ENCODE results near the gene GHDC.
"Not testable (repeated sequence)": the region's sequence is repeated elsewhere in the genome, so short reads cannot be mapped to it uniquely, and the experiment has no call there.

Gene GHDC

GRCh38 chr17:42192189-42193126, 1.8 kb downstream of the GHDC start:
- 92 to 93% methylated on average over 23 of the region's 23 CpGs for WGBS, 2 experiments

GRCh38 chr17:42191275-42191608, 3.1 kb downstream of the GHDC start:
- Histone ChIP-seq H3K4me1 (ENCODE audit: control insufficient read depth, insufficient read depth, low read length) (peaks cover 4% of the 10 kb centered on the region), H3K9me3 (ENCODE audit: control insufficient read depth, low read length) (no peaks in the 10 kb centered on the region), H3K4me3 (ENCODE audit: insufficient read depth, low read depth, low read length) (no peak overlapping the region), H3K27me3 (ENCODE audit: control insufficient read depth, insufficient read depth, low read length, poor library complexity, severe bottlenecking) (no peaks in the 10 kb centered on the region), H3K36me3 (ENCODE audit: control insufficient read depth, insufficient read depth, low read length) (no peaks in the 10 kb centered on the region), H3K27ac (ENCODE audit: insufficient read depth, low read depth, low read length, poor library complexity, severe bottlenecking) (no peak overlapping the region)
- 91 to 92% methylated on average over 5 of the region's 5 CpGs for WGBS, 2 experiments

More at GRCh38 chr17:42192189-42193126, 1.8 kb downstream of the GHDC start:
- Histone ChIP-seq H3K9me3 (ENCODE audit: control insufficient read depth, low read length) (no peaks in the 10 kb centered on the region), H3K27me3 (ENCODE audit: control insufficient read depth, insufficient read depth, low read length, poor library complexity, severe bottlenecking) (no peaks in the 10 kb centered on the region), H3K4me3 (ENCODE audit: insufficient read depth, low read depth, low read length) (no peak overlapping the region), H3K36me3 (ENCODE audit: control insufficient read depth, insufficient read depth, low read length) (no peaks in the 10 kb centered on the region), H3K27ac (ENCODE audit: insufficient read depth, low read depth, low read length, poor library complexity, severe bottlenecking) (no peak overlapping the region), H3K4me1 (ENCODE audit: control insufficient read depth, insufficient read depth, low read length) (peaks cover 4% of the 10 kb centered on the region)

DNA sequence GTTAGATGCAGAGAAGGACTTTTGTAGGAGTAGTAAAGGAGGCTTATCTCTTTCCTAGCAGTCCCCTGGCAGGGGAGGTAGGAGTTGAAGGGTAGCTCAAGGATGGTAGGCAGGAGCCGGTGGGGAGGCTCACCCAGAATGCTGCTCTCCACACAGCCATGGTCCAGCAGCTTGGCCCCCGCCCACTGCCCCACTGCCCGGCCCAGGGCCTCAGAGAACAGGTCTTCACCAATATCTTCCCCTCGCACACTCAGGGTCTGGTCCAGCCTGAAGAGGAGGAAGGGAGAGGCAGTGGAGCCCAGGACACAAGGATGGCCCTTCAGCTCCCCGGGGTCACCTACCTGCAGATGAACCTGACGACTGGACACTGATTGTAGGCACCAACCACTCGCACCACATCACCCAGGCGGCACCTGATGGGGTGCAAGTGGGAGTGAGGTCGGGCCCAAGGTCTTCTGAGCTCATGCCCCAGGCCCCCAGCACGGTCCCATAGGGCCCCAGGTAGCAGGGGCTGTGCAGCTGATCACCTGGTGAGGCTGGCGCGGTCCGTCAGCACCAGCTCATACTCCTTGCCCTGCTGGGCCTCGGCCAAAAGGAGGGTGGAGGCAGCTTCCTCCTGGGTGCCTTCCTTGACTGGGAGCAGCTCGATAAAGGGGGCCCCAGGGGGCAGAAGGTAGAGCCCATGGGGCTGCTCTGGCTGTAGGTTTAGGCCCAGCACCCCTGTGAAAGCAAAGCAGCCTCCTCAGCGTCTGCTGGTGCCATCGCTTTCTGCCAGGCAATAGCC, 3.6 kb downstream of the GHDC start:
- Histone ChIP-seq H3K4me1 (ENCODE audit: control insufficient read depth, insufficient read depth, low read length) (peaks cover 8% of the 10 kb centered on the region), H3K4me3 (ENCODE audit: insufficient read depth, low read depth, low read length) (no peak overlapping the region), H3K27me3 (ENCODE audit: control insufficient read depth, insufficient read depth, low read length, poor library complexity, severe bottlenecking) (peaks cover 3% of the 10 kb centered on the region), H3K27ac (ENCODE audit: insufficient read depth, low read depth, low read length, poor library complexity, severe bottlenecking) (no peak overlapping the region), H3K36me3 (ENCODE audit: control insufficient read depth, insufficient read depth, low read length) (no peaks in the 10 kb centered on the region), H3K9me3 (ENCODE audit: control insufficient read depth, low read length) (no peaks in the 10 kb centered on the region)
- 91% methylated on average over 17 of the region's 17 CpGs for WGBS, 2 experiments

DNA sequence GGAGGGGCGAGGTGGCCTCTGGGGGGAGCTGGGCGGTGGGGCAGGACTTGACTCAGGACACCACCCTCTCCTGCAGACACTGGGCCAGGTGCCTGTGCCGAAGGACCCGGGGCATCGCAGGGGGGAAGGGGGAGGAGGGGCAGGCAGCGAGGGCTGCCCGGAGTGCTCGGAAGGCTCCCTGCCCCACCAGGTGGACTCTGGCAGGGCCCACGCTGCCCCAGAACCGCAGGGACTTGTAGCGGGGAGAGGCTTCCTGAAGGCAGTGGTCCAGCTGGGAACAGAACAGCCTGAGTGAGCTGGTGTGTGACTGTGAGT, 4.7 kb downstream of the GHDC start:
- Histone ChIP-seq H3K27me3 (ENCODE audit: control insufficient read depth, insufficient read depth, low read length, poor library complexity, severe bottlenecking) (peaks cover 14% of the 10 kb centered on the region), H3K9me3 (ENCODE audit: control insufficient read depth, low read length) (no peaks in the 10 kb centered on the region), H3K4me1 (ENCODE audit: control insufficient read depth, insufficient read depth, low read length) (peaks cover 15% of the 10 kb centered on the region), H3K36me3 (ENCODE audit: control insufficient read depth, insufficient read depth, low read length) (no peaks in the 10 kb centered on the region), H3K27ac (ENCODE audit: insufficient read depth, low read depth, low read length, poor library complexity, severe bottlenecking) (no peak overlapping the region), H3K4me3 (ENCODE audit: insufficient read depth, low read depth, low read length) (no peak overlapping the region)
- WGBS, 2 experiments = 81 to 84% methylated on average over 11 of the region's 11 CpGs

GRCh38 chr17:42188749-42189650, 5.3 kb downstream of the GHDC start:
- H3K36me3 ChIP-seq (ENCODE audit: control insufficient read depth, insufficient read depth, low read length) = no peaks in the 10 kb centered on the region
- H3K27me3 ChIP-seq (ENCODE audit: control insufficient read depth, insufficient read depth, low read length, poor library complexity, severe bottlenecking) = peaks cover 20% of the 10 kb centered on the region
- no peak overlapping the region for H3K27ac ChIP-seq (ENCODE audit: insufficient read depth, low read depth, low read length, poor library complexity, severe bottlenecking)
- H3K4me1 ChIP-seq (ENCODE audit: control insufficient read depth, insufficient read depth, low read length) = peaks cover 19% of the 10 kb centered on the region
- no peaks in the 10 kb centered on the region for H3K9me3 ChIP-seq (ENCODE audit: control insufficient read depth, low read length)
- no peak overlapping the region for H3K4me3 ChIP-seq (ENCODE audit: insufficient read depth, low read depth, low read length)
- WGBS, 2 experiments = 92 to 94% methylated on average over 19 of the region's 19 CpGs

- H3K9me3 ChIP-seq (ENCODE audit: control insufficient read depth, low read length) = no peaks in the 10 kb centered on the region
- WGBS, 2 experiments = 91 to 92% methylated on average over 2 of the region's 2 CpGs
- H3K4me1 ChIP-seq (ENCODE audit: control insufficient read depth, insufficient read depth, low read length) = peaks cover 14% of the 10 kb centered on the region
- H3K27me3 ChIP-seq (ENCODE audit: control insufficient read depth, insufficient read depth, low read length, poor library complexity, severe bottlenecking) = peaks cover 31% of the 10 kb centered on the region
- no peak overlapping the region for H3K4me3 ChIP-seq (ENCODE audit: insufficient read depth, low read depth, low read length)
- H3K27ac ChIP-seq (ENCODE audit: insufficient read depth, low read depth, low read length, poor library complexity, severe bottlenecking) = no peak overlapping the region
- no peaks in the 10 kb centered on the region for H3K36me3 ChIP-seq (ENCODE audit: control insufficient read depth, insufficient read depth, low read length)
These were observed 6.5 kb downstream of the GHDC start for GRCh38 chr17:42187833-42188232.

- not testable (repeated sequence) for H3K9me3 ChIP-seq (ENCODE audit: control insufficient read depth, low read length); H3K36me3 ChIP-seq (ENCODE audit: control insufficient read depth, insufficient read depth, low read length); H3K4me3 ChIP-seq (ENCODE audit: insufficient read depth, low read depth, low read length); H3K27ac ChIP-seq (ENCODE audit: insufficient read depth, low read depth, low read length, poor library complexity, severe bottlenecking)
- H3K27me3 ChIP-seq (ENCODE audit: control insufficient read depth, insufficient read depth, low read length, poor library complexity, severe bottlenecking) = peaks cover 48% of the 10 kb centered on the region
- 89% methylated on average over 5 of the region's 5 CpGs for WGBS, 2 experiments
- peaks cover 14% of the 10 kb centered on the region for H3K4me1 ChIP-seq (ENCODE audit: control insufficient read depth, insufficient read depth, low read length)
These were observed 8.1 kb downstream of the GHDC start for GRCh38 chr17:42186191-42186590.

DNA sequence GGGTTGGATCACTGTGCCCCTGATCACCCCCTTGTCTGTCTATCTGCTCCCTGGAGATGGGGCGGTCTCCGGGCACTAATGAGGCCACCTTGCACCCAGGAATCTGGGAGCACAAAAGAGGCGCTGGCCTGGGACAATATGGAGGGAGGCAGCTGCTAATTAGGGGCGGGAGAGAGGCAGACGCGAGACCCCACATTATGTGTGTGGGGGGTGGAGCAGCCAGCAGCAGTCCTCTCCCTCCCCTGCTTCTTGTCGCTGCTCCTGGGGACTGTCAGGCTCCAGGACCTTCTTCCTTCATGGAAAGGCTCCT, 8.7 kb downstream of the GHDC start:
- H3K4me3 ChIP-seq (ENCODE audit: insufficient read depth, low read depth, low read length) = no peak overlapping the region
- H3K9me3 ChIP-seq (ENCODE audit: control insufficient read depth, low read length) = no peaks in the 10 kb centered on the region
- H3K27ac ChIP-seq (ENCODE audit: insufficient read depth, low read depth, low read length, poor library complexity, severe bottlenecking) = no peak overlapping the region
- H3K4me1 ChIP-seq (ENCODE audit: control insufficient read depth, insufficient read depth, low read length) = peaks cover 15% of the 10 kb centered on the region
- WGBS, 2 experiments = 50 to 55% methylated on average over 7 of the region's 7 CpGs
- H3K27me3 ChIP-seq (ENCODE audit: control insufficient read depth, insufficient read depth, low read length, poor library complexity, severe bottlenecking) = peaks cover 54% of the 10 kb centered on the region
- H3K36me3 ChIP-seq (ENCODE audit: control insufficient read depth, insufficient read depth, low read length) = no peaks in the 10 kb centered on the region

GRCh38 chr17:42184713-42185620, 9.3 kb downstream of the GHDC start, which contains the start of gene HCRT:
Gene HCRT, minus strand, starts transcription at chr17:42185452. Its CDS starts 87 bp downstream, at chr17:42185365.
- H3K36me3 ChIP-seq (ENCODE audit: control insufficient read depth, insufficient read depth, low read length) = no peaks in the 10 kb centered on the region
- H3K4me3 ChIP-seq (ENCODE audit: insufficient read depth, low read depth, low read length) = no peak within 1 kb of the TSS
- no peaks in the 10 kb centered on the region for H3K9me3 ChIP-seq (ENCODE audit: control insufficient read depth, low read length)
- 69 to 71% methylated on average over 11 of the region's 11 CpGs for WGBS, 2 experiments
- no peak within 1 kb of the TSS for H3K27ac ChIP-seq (ENCODE audit: insufficient read depth, low read depth, low read length, poor library complexity, severe bottlenecking)
- peaks cover 19% of the 10 kb centered on the region for H3K4me1 ChIP-seq (ENCODE audit: control insufficient read depth, insufficient read depth, low read length)
- H3K27me3 ChIP-seq (ENCODE audit: control insufficient read depth, insufficient read depth, low read length, poor library complexity, severe bottlenecking) = peaks cover 59% of the 10 kb centered on the region

All from ectodermal cell (in vitro differentiated cells).